H1 (cell line): ENCODE results near the gene CCDC197. TPM values are rescaled to one million over a fixed set of nuclear protein-coding genes. Genes with fewer than 3 reads are reported as not detected.

Source experiments
- CTCF ChIA-PET: fragments of 300-600 bp; sonication (Branson Sonifier 250); formaldehyde crosslinking; loops from one replicate; lab custom pipeline; 2021; ENCODE audit not compliant: partially characterized antibody; lab: Charles Lee
- POLR2A ChIA-PET: fragments of 300-600 bp; sonication (Branson Sonifier 250); formaldehyde crosslinking; loops from one replicate; lab custom pipeline; 2021; ENCODE audit warnings: inconsistent platforms; ENCODE audit not compliant: partially characterized antibody; lab: Charles Lee
- DNase-seq, 2 experiments: peaks; one replicate each; pipeline versions ENCODE4 v3.0.0 to v3.0.0-alpha.2; 2010 to 2022; ENCODE audit warnings: low spot score in 2 of 2, low read depth in 1 of 2, mixed read lengths in 1 of 2
- FAIRE-seq: peaks from 2 replicates; lab custom pipeline; 2011; peaks lifted over from hg19 to GRCh38; lab: Jason Lieb, UNC
- H2AFZ ChIP-seq: 2 replicates; pipeline ENCODE4 v1.8.1; 2012; ENCODE audit warnings: low read length, inconsistent platforms
- H2AK5ac ChIP-seq: 2 replicates; pipeline ENCODE4 v1.6.1; 2013; ENCODE audit warnings: low read depth, low read length
- H2BK120ac ChIP-seq: replicated peaks from 2 replicates; pipeline ENCODE3; 2013; ENCODE audit warnings: low read depth, low read length, inconsistent platforms
- H2BK12ac ChIP-seq: 2 replicates; pipeline ENCODE4 v1.6.1; 2013; ENCODE audit warnings: low read depth, low read length
- H2BK15ac ChIP-seq: 2 replicates; pipeline ENCODE4 v1.6.1; 2013; ENCODE audit warnings: low read length
- H2BK20ac ChIP-seq: 2 replicates; pipeline ENCODE4 v1.6.1; 2013; ENCODE audit warnings: low read length
- H2BK5ac ChIP-seq: 2 replicates; pipeline ENCODE4 v1.6.1; 2013; ENCODE audit warnings: low read depth, low read length
- H3K14ac ChIP-seq: 2 replicates; pipeline ENCODE4 v1.6.1; 2013; ENCODE audit warnings: inconsistent platforms; ENCODE audit not compliant: insufficient read length
- H3K18ac ChIP-seq: 2 replicates; pipeline ENCODE4 v1.6.1; 2013; ENCODE audit warnings: low read length; ENCODE audit errors: extremely low read depth
- H3K23ac ChIP-seq: 2 replicates; pipeline ENCODE4 v1.6.1; 2013; ENCODE audit warnings: inconsistent platforms; ENCODE audit not compliant: insufficient read length
- H3K23me2 ChIP-seq: 2 replicates; pipeline ENCODE4 v1.6.1; 2013; ENCODE audit warnings: low read depth, low read length
- H3K27ac ChIP-seq: 2 replicates; pipeline ENCODE4 v1.6.1; 2011; ENCODE audit warnings: low read depth, low read length, inconsistent platforms
- H3K27me3 ChIP-seq, 4 experiments: replicated peaks in 1 of 4; 1 replicate in 1 of 4; 2 replicates in 3 of 4; pipeline versions ENCODE4 v1.6.1 to v1.8.1; 2011 to 2013; ENCODE audit warnings: low read length in 3 of 4, mild to moderate bottlenecking in 3 of 4, inconsistent platforms in 2 of 4, mixed read lengths in 2 of 4, moderate library complexity in 1 of 4; ENCODE audit not compliant: control insufficient read depth in 3 of 4, insufficient read depth in 3 of 4; ENCODE audit errors: extremely low read depth in 1 of 4
- H3K36me3 ChIP-seq, 4 experiments: 2 replicates each; pipeline versions ENCODE4 v1.6.1 to v1.8.1; 2011 to 2013; ENCODE audit warnings: mild to moderate bottlenecking in 4 of 4, low read length in 3 of 4, moderate library complexity in 2 of 4, control low read depth in 1 of 4, inconsistent platforms in 1 of 4; ENCODE audit not compliant: insufficient read depth in 4 of 4, control insufficient read depth in 2 of 4
- H3K4ac ChIP-seq: replicated peaks from 2 replicates; pipeline ENCODE3; 2013; ENCODE audit warnings: low read length, low read depth, mixed read lengths, inconsistent platforms; ENCODE audit not compliant: insufficient read length
- H3K4me1 ChIP-seq, 4 experiments: replicated peaks in 1 of 4; 1 replicate in 1 of 4; 2 replicates in 3 of 4; pipeline versions ENCODE4 v1.6.1 to v1.8.1; 2011 to 2013; ENCODE audit warnings: low read length in 3 of 4, inconsistent platforms in 2 of 4, mixed read lengths in 1 of 4; ENCODE audit not compliant: insufficient read depth in 4 of 4, control insufficient read depth in 3 of 4
- H3K4me2 ChIP-seq, 2 experiments: 2 replicates each; pipeline versions ENCODE4 v1.6.1 to v1.8.1; 2011 to 2013; ENCODE audit warnings: low read depth in 2 of 2, low read length in 2 of 2, control low read depth in 1 of 2, inconsistent platforms in 1 of 2, mild to moderate bottlenecking in 1 of 2; ENCODE audit not compliant: insufficient read depth in 1 of 2
- H3K4me3 ChIP-seq, 4 experiments: fragments of 200-600, 300-600 bp in 1 of 4; sonication (generic), shearing (Covaris generic), sonication (Bioruptor Twin) in 1 of 4; 2 replicates each; pipeline versions ENCODE4 v1.5.1 to v1.8.1; 2011 to 2016; ENCODE audit warnings: low read length in 4 of 4, low read depth in 3 of 4, control low read depth in 2 of 4, inconsistent platforms in 2 of 4, mild to moderate bottlenecking in 2 of 4, mixed read lengths in 1 of 4, moderate library complexity in 1 of 4; ENCODE audit not compliant: insufficient read depth in 2 of 4; ENCODE audit errors: extremely low read depth in 1 of 4
- H3K56ac ChIP-seq: replicated peaks from 2 replicates; pipeline ENCODE3; 2013; ENCODE audit warnings: low read depth, mild to moderate bottlenecking, mixed read lengths, low read length, inconsistent platforms; ENCODE audit not compliant: insufficient read length
- H3K79me1 ChIP-seq: 2 replicates; pipeline ENCODE4 v1.6.1; 2013; ENCODE audit warnings: low read depth, low read length, control low read depth
- H3K79me2 ChIP-seq, 2 experiments: 2 replicates each; pipeline versions ENCODE4 v1.6.1 to v1.8.1; 2012 to 2013; ENCODE audit warnings: low read length in 2 of 2, mild to moderate bottlenecking in 2 of 2, inconsistent platforms in 1 of 2; ENCODE audit not compliant: insufficient read depth in 2 of 2, control insufficient read depth in 1 of 2
- H3K9ac ChIP-seq, 4 experiments: replicated peaks in 1 of 4; 1 replicate in 1 of 4; 2 replicates in 3 of 4; pipeline versions ENCODE4 v1.6.1 to v1.8.1; 2011 to 2013; ENCODE audit warnings: low read depth in 3 of 4, low read length in 3 of 4, control low read depth in 2 of 4, mild to moderate bottlenecking in 2 of 4, moderate library complexity in 2 of 4, inconsistent platforms in 1 of 4; ENCODE audit errors: extremely low read depth in 1 of 4
- H3K9me3 ChIP-seq, 2 experiments: 2 replicates each; pipeline versions ENCODE4 v1.6.1 to v1.8.1; 2012 to 2013; ENCODE audit warnings: mild to moderate bottlenecking in 2 of 2, moderate library complexity in 2 of 2, control low read depth in 1 of 2, inconsistent platforms in 1 of 2, low read depth in 1 of 2, low read length in 1 of 2, mixed read lengths in 1 of 2; ENCODE audit not compliant: insufficient read depth in 2 of 2
- H4K20me1 ChIP-seq, 2 experiments: replicated peaks in 1 of 2; 2 replicates each; pipeline versions ENCODE3 to v1.8.1; 2011 to 2013; ENCODE audit warnings: inconsistent platforms in 2 of 2, low read length in 2 of 2, mild to moderate bottlenecking in 1 of 2; ENCODE audit not compliant: insufficient read depth in 2 of 2, control insufficient read depth in 1 of 2
- H4K5ac ChIP-seq: 2 replicates; pipeline ENCODE4 v1.6.1; 2013; ENCODE audit warnings: low read length, low read depth, mixed read lengths, inconsistent platforms; ENCODE audit not compliant: insufficient read length
- H4K8ac ChIP-seq: 2 replicates; pipeline ENCODE4 v1.8.0; 2013; ENCODE audit warnings: mild to moderate bottlenecking, moderate library complexity, low read length, inconsistent platforms; ENCODE audit not compliant: insufficient read depth; ENCODE audit errors: extremely low read depth
- H4K91ac ChIP-seq: replicated peaks from 2 replicates; pipeline ENCODE3; 2013; ENCODE audit warnings: low read length, mixed read lengths, inconsistent platforms; ENCODE audit not compliant: insufficient read length
- CTCF ChIP-seq, 3 experiments: IDR thresholded peaks; 1 replicate in 2 of 3; 2 replicates in 1 of 3; pipeline versions ENCODE4 v1.5.1 to v1.6.1; 2011; ENCODE audit warnings: low read length in 3 of 3, mild to moderate bottlenecking in 3 of 3, inconsistent platforms in 2 of 3, low read depth in 1 of 3, moderate library complexity in 1 of 3; ENCODE audit not compliant: insufficient read depth in 1 of 3; ENCODE audit errors: control extremely low read depth in 1 of 3
- E2F6 ChIP-seq: IDR thresholded peaks from 2 replicates; pipeline ENCODE4 v1.6.1; 2012; ENCODE audit warnings: inconsistent platforms
- JUND ChIP-seq: IDR thresholded peaks from 2 replicates; pipeline ENCODE4 v1.6.1; 2011; ENCODE audit warnings: mild to moderate bottlenecking, improper control_type of control experiment, low read length
- MAFK ChIP-seq: IDR thresholded peaks from 2 replicates; pipeline ENCODE4 v1.6.1; 2012; ENCODE audit warnings: low read depth, mild to moderate bottlenecking, improper control_type of control experiment, low read length
- RAD21 ChIP-seq, 2 experiments: IDR thresholded peaks in 1 of 2; conservative IDR thresholded peaks in 1 of 2; 2 replicates each; pipeline ENCODE4 v1.6.1; 2011; ENCODE audit warnings: low read depth in 2 of 2, low read length in 2 of 2, improper control_type of control experiment in 1 of 2, inconsistent platforms in 1 of 2, mild to moderate bottlenecking in 1 of 2, moderate library complexity in 1 of 2
- SAP30 ChIP-seq: fragments of 300-600 bp; sonication (generic); IDR thresholded peaks from 2 replicates; pipeline ENCODE4 v1.7.1; 2012; ENCODE audit warnings: low read length, moderate library complexity, mild to moderate bottlenecking, inconsistent platforms; ENCODE audit not compliant: insufficient read depth, insufficient replicate concordance
- SIRT6 ChIP-seq: IDR thresholded peaks from one replicate; pipeline ENCODE4 v1.7.1; 2012; ENCODE audit warnings: low read length, inconsistent platforms
- SUZ12 ChIP-seq: fragments of 200-600 bp; sonication (generic); IDR thresholded peaks from 2 replicates; pipeline ENCODE4 v1.6.1; 2012; ENCODE audit warnings: mild to moderate bottlenecking, inconsistent platforms, low read length, moderate library complexity, mixed read lengths
- TEAD4 ChIP-seq: IDR thresholded peaks from 2 replicates; pipeline ENCODE4 v1.6.1; 2012; ENCODE audit warnings: low read depth, low read length, inconsistent platforms, mixed read lengths
- WGBS, 2 experiments: shearing (Covaris generic) in 1 of 2; methylation state at CpG; one replicate each; pipeline versions ENCODE4 v1.1.6 to v1.1.7; 2013 to 2015; ENCODE audit warnings: low lambda C conversion rate in 2 of 2, mixed read lengths in 2 of 2, inconsistent platforms in 1 of 2, low coverage in 1 of 2, missing lambda C conversion rate in 1 of 2; ENCODE audit not compliant: insufficient replicate concordance in 2 of 2, insufficient coverage in 1 of 2, insufficient read length in 1 of 2; ENCODE audit errors: extremely low coverage in 1 of 2, missing lambda C conversion rate in 1 of 2; 5-methylcytosine and 5-hydroxymethylcytosine counted together
- polyA plus RNA-seq, 7 experiments: library from polyadenylated mRNA; depleted of rRNA in 3 of 7; stranded (reverse) in 5 of 7; unstranded in 2 of 7; fragments of >200 nt in 5 of 7; fragments of 200-250 nt in 2 of 7; gene quantifications; 1 replicate in 5 of 7; 2 replicates in 1 of 7; 4 replicates in 1 of 7; pipeline versions ENCODE4 v1.2.1 to v1.2.3, GENCODE V29; 2011 to 2013; ENCODE audit warnings: missing spikeins in 2 of 7, mixed read lengths in 2 of 7
- total RNA-seq: library from RNA; stranded (reverse); fragmentation: NEBNext Ultra II Directional; extraction: Animal tissue kit (Norgen Biotek cat#: 25700); gene quantifications from 2 replicates; pipeline ENCODE4 v1.2.1, GENCODE V29; 2021

The CCDC197 gene
- total and polyA plus RNA-seq, 2 of the 8 experiments (the other 6 are each of a cell fraction or from before 2014, with no cell fraction given) = not detected

- Histone ChIP-seq H3K4me1 (peaks cover 0 to 14% (median 8%) of the 10 kb centered on the region in 4 experiments; a peak in 4 of 7 replicates), H3K18ac (no peak overlapping the region; the same call in 1 of the 2 replicates), H2BK20ac (peak overlapping the region; percentile 61; the same call in 1 of the 2 replicates), H3K79me2 (no peaks in the 10 kb centered on the region), H3K27ac (no peak overlapping the region), H3K4ac (no peak overlapping the region), H3K4me2 (no peak overlapping the region), H3K4me3 (no peak overlapping the region), H2AFZ (0 out of 2 replicates have a peak overlapping the region, but pooled peaks have one; percentile 70), H3K79me1 (no peaks in the 10 kb centered on the region), H2BK5ac (peak overlapping the region; percentile 66; the same call in 1 of the 2 replicates), H2BK12ac (peak overlapping the region; percentile 80; the same call in 1 of the 2 replicates), H3K23ac (no peak overlapping the region), H4K91ac (peak overlapping the region; percentile 72), H4K5ac (no peak overlapping the region), H4K8ac (0 out of 2 replicates have a peak overlapping the region, but pooled peaks have one; percentile 5), H3K36me3 (no peaks in the 10 kb centered on the region), H3K9me3 (no peaks in the 10 kb centered on the region), H4K20me1 (no peaks in the 10 kb centered on the region), H3K27me3 (no peaks in the 10 kb centered on the region; a peak in 1 of 7 replicates), H2BK15ac (no peak overlapping the region), H2AK5ac (peak overlapping the region; percentile 39; the same call in 1 of the 2 replicates), H3K14ac (no peak overlapping the region), H3K23me2 (peaks cover 3% of the 10 kb centered on the region; the same call in 1 of the 2 replicates), H2BK120ac (no peak overlapping the region), H3K56ac (no peak overlapping the region), H3K9ac (no peak overlapping the region)
- FAIRE-seq (peak; percentile 58), DNase-seq (peak in 1 of 2 experiments; percentile 65)
- POLR2A ChIA-PET = interaction anchor here (0.7 kb wide), 1 partner anchor 1615 kb away, joined by 3 read pairs; no protein-coding TSS in a partner anchor
- WGBS, 2 experiments = 62% methylated on average over 7 of the region's 7 CpGs; no CpG with 5 or more reads in 1 of the 2 experiments
- CTCF ChIA-PET = interaction anchor here (0.5 to 7.6 kb wide), 20 partner anchors 7 to 1683 kb away, joined by 3 to 108 read pairs (median 4); partner anchors contain the start of genes ASB2, CCDC197 and OTUB2
- TF ChIP-seq SUZ12 (no peak), TEAD4 (no peak), RAD21 (IDR thresholded peaks at IDR 0.05 in 1 of 2, conservative IDR thresholded peaks at IDR 0.05 in 1 of 2; ENCODE audit: low read depth in 2 of 2, low read length in 2 of 2) (peak; percentile 11 to 50; a peak in 2 of 4 replicates), CTCF (IDR thresholded peaks at IDR 0.05; ENCODE audit: control extremely low read depth in 1 of 3, insufficient read depth in 1 of 3, low read depth in 1 of 3, low read length in 3 of 3) (peak; percentile 50 to 64 (median 62)), SAP30 (no peak), MAFK (no peak), E2F6 (peak; percentile 67), JUND (no peak), SIRT6 (no peak)
Observed at GRCh38 chr14:93984987-93985410, 12.1 kb upstream of the CCDC197 start.
